Liver (tissue), 3 donors: ENCODE results near the gene C8G.

Source experiments
- FOXA1 ChIP-seq: IDR thresholded peaks from 2 replicates; pipeline ENCODE4 v1.6.1; 2016; ENCODE audit warnings: antibody characterized with exemption
- HNF4G ChIP-seq: IDR thresholded peaks from 2 replicates; pipeline ENCODE4 v1.6.1; 2016; ENCODE audit warnings: antibody characterized with exemption
- JUND ChIP-seq, 2 donors: IDR thresholded peaks; 2 replicates each; pipeline ENCODE4 v1.6.1; 2016; ENCODE audit warnings: antibody characterized with exemption in 2 of 2
- RAD21 ChIP-seq, 2 donors: IDR thresholded peaks; 2 replicates each; pipeline ENCODE4 v1.6.1; 2016; ENCODE audit warnings: antibody characterized with exemption in 2 of 2, mild to moderate bottlenecking in 2 of 2
- SP1 ChIP-seq: IDR thresholded peaks from 2 replicates; pipeline ENCODE4 v1.6.1; 2018; ENCODE audit warnings: antibody characterized with exemption, mild to moderate bottlenecking
- TAF1 ChIP-seq: conservative IDR thresholded peaks from 2 replicates; pipeline ENCODE4 v1.6.1; 2016; ENCODE audit warnings: antibody characterized with exemption, mild to moderate bottlenecking
- YY1 ChIP-seq: IDR thresholded peaks from 2 replicates; pipeline ENCODE4 v1.6.1; 2016; ENCODE audit warnings: antibody characterized with exemption, mild to moderate bottlenecking
- TF ChIP-seq, protein P1 (sequence below): fragments of 150-350 bp; IDR thresholded peaks from 2 replicates; pipeline ENCODE4 v1.5.1; 2017; ENCODE audit warnings: improper control_type of control experiment, low read depth, low read length; ENCODE audit not compliant: missing input control
- TF ChIP-seq, protein P2 (sequence below): IDR thresholded peaks from 2 replicates; pipeline ENCODE4 v1.6.1; 2016; ENCODE audit warnings: antibody characterized with exemption, mild to moderate bottlenecking
- TF ChIP-seq, protein P3 (sequence below): IDR thresholded peaks from 2 replicates; pipeline ENCODE4 v1.6.1; 2016; ENCODE audit warnings: antibody characterized with exemption
- TF ChIP-seq, protein P4 (sequence below): IDR thresholded peaks from 2 replicates; pipeline ENCODE4 v1.6.1; 2016; ENCODE audit warnings: antibody characterized with exemption
- donor health status: healthy.
- donor health status: healthy.

DNA sequence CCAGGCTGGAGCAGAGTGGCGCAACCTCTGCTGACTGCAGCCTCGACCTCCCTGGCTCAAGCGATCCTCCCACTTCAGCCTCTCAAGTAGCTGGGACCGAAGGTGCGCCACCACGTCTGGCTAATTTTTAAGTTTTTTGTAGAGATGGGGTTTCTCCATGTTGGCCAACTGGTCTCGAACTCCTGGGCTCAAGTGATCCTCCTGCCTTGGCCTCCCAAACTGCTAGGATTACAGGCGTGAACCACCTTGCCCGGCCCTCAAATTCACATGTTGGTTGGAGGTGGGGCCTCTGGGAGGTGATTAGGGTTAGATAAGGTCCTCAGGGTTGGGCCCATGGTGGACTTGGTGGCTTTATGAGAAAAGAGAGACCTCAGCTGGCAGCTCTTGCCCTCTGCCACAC lies 17.1 kb downstream of the C8G start:
- TF ChIP-seq, protein P1, sequence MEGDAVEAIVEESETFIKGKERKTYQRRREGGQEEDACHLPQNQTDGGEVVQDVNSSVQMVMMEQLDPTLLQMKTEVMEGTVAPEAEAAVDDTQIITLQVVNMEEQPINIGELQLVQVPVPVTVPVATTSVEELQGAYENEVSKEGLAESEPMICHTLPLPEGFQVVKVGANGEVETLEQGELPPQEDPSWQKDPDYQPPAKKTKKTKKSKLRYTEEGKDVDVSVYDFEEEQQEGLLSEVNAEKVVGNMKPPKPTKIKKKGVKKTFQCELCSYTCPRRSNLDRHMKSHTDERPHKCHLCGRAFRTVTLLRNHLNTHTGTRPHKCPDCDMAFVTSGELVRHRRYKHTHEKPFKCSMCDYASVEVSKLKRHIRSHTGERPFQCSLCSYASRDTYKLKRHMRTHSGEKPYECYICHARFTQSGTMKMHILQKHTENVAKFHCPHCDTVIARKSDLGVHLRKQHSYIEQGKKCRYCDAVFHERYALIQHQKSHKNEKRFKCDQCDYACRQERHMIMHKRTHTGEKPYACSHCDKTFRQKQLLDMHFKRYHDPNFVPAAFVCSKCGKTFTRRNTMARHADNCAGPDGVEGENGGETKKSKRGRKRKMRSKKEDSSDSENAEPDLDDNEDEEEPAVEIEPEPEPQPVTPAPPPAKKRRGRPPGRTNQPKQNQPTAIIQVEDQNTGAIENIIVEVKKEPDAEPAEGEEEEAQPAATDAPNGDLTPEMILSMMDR: no peak
- no peak for TF ChIP-seq TAF1
- no peak for TF ChIP-seq SP1
- no peak for TF ChIP-seq RAD21 (IDR thresholded peaks at IDR 0.05)
- TF ChIP-seq, protein P2, sequence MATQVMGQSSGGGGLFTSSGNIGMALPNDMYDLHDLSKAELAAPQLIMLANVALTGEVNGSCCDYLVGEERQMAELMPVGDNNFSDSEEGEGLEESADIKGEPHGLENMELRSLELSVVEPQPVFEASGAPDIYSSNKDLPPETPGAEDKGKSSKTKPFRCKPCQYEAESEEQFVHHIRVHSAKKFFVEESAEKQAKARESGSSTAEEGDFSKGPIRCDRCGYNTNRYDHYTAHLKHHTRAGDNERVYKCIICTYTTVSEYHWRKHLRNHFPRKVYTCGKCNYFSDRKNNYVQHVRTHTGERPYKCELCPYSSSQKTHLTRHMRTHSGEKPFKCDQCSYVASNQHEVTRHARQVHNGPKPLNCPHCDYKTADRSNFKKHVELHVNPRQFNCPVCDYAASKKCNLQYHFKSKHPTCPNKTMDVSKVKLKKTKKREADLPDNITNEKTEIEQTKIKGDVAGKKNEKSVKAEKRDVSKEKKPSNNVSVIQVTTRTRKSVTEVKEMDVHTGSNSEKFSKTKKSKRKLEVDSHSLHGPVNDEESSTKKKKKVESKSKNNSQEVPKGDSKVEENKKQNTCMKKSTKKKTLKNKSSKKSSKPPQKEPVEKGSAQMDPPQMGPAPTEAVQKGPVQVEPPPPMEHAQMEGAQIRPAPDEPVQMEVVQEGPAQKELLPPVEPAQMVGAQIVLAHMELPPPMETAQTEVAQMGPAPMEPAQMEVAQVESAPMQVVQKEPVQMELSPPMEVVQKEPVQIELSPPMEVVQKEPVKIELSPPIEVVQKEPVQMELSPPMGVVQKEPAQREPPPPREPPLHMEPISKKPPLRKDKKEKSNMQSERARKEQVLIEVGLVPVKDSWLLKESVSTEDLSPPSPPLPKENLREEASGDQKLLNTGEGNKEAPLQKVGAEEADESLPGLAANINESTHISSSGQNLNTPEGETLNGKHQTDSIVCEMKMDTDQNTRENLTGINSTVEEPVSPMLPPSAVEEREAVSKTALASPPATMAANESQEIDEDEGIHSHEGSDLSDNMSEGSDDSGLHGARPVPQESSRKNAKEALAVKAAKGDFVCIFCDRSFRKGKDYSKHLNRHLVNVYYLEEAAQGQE: no peak
- TF ChIP-seq, protein P3, sequence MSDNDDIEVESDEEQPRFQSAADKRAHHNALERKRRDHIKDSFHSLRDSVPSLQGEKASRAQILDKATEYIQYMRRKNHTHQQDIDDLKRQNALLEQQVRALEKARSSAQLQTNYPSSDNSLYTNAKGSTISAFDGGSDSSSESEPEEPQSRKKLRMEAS: no peak
- TF ChIP-seq, protein P4, sequence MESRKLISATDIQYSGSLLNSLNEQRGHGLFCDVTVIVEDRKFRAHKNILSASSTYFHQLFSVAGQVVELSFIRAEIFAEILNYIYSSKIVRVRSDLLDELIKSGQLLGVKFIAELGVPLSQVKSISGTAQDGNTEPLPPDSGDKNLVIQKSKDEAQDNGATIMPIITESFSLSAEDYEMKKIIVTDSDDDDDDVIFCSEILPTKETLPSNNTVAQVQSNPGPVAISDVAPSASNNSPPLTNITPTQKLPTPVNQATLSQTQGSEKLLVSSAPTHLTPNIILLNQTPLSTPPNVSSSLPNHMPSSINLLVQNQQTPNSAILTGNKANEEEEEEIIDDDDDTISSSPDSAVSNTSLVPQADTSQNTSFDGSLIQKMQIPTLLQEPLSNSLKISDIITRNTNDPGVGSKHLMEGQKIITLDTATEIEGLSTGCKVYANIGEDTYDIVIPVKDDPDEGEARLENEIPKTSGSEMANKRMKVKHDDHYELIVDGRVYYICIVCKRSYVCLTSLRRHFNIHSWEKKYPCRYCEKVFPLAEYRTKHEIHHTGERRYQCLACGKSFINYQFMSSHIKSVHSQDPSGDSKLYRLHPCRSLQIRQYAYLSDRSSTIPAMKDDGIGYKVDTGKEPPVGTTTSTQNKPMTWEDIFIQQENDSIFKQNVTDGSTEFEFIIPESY: no peak
- TF ChIP-seq JUND (IDR thresholded peaks at IDR 0.05): no peak
- TF ChIP-seq YY1: no peak
- no peak for TF ChIP-seq FOXA1
- TF ChIP-seq HNF4G: no peak
